ENCODE results near the gene KCMF1. TPM values are rescaled to one million over a fixed set of nuclear protein-coding genes. Genes with fewer than 3 reads are reported as not detected.

KCMF1 gene
- polyA plus RNA-seq, 4 donors = 40.7 to 57.6 (median 53.3) TPM

DNA sequence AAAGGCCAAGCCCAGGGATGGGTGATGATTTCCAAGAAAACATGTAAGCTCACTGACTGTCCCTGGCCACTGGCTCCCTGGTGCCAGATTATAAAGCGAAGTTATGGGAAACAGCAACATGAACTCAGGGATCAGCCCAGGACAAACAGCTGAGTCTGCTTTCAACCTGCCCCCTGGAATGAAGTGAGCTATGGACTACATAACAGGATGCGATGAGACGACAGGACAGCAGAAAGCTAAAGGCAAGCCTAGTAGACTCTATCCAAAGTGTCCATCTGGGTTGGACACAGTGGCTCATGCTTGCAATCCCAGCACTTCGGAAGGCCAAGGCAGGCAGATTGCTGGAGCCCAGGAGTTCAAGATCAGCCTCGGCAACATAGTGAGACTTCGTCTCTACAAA, 16.6 kb upstream of the KCMF1 start:
- no peak for DNase-seq (ENCODE audit: low read depth in 4 of 4, low spot score in 3 of 4)

DNA sequence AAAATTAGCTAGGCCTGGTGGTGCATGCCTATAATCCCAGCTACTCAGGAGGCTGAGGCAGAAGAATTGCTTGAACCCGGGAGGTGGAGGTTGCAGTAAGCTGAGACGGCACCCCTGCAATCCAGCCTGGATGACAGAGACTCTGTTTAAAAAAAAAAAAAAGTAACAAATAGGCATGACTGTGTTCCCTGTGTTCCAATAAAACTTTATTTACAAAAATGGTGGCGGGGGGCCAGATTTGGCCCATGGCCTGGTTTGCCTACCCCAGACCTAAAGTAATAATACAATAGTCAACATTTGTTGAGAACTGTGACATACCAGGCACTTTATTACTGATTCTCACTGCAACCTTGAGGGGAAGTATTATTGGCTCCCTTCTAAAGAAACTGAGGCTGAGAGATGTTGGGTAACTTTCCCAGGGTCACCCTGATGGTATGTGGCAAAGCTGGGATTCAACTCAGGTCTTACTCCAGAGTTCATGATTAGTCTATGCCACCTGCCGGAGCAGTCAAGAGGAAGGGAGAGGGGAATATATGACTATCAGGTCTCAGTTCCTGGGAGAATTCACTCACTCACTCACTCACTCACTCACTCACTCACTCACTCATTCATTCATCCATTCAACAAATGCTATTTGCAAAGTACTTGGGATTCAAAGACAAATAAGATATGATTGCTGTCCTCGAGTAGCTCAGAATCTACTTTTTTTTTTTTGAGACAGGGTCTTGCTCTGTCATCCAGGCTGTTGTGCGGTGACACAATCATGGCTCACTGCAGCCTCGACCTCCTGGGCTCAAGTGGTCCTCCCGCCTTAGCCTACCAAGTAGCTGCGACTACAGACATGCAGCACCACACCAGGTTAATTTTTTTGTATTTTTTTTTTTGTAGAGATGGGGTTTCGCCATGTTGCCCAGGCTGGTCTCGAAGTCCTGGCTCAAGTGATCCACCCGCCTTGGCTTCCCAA, 14.3 kb upstream of the KCMF1 start:
- DNase-seq (ENCODE audit: low read depth in 4 of 4, low spot score in 3 of 4) = no peak

- no peak for DNase-seq (ENCODE audit: low read depth in 4 of 4, low spot score in 3 of 4)
Observed at GRCh38 chr2:84957771-84958134, 13.2 kb upstream of the KCMF1 start.

DNA sequence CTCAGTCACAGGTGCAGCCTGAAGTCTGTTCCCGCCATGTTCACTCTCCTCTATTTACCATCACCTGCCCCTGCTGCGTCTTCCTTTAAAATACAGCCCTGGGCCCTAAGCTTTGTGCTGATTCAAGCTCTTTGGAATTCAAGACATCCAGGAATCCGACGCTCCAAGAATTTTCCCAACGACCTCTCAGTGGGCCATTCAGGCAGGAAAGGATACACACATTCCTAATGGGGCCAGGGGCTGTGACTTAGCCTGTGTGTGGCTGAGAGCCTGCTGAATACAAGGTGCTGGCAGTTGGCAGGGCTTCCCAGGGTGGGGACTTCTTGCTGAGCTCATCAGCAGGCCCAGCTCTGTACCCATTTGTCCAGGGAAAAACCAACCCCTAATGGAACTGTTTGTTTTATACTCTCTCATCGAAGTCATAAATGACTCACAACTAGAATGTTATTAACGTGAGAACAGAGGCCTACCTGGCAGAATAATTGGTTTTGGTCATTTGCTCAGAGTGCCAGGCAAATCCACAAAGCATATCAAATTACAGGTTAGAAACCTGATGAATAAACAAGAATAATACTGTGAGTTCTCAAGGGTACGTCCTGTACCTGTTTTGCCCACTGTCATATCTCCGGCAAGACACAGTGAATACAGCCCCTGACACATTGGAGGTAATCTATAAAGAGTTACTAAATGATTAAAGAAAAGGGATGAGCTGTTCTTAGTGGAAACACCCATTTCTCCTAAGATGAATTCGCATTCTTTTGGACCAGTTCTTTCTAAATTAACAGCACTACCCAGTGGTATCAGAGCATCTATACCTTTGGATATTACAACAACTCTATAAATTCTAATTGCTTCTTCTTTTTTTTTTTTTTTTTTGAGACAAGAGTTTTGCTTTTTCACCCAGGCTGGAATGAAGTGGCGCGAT, 12.6 kb upstream of the KCMF1 start:
- peak in 1 of 4 donors; percentile 27 for DNase-seq (ENCODE audit: low read depth in 4 of 4, low spot score in 3 of 4)

- DNase-seq (ENCODE audit: low read depth in 4 of 4, low spot score in 3 of 4) = no peak
Observed at GRCh38 chr2:84959095-84959565, 11.8 kb upstream of the KCMF1 start.

GRCh38 chr2:84959566-84960506, 11.1 kb upstream of the KCMF1 start:
- DNase-seq (ENCODE audit: low read depth in 4 of 4, low spot score in 3 of 4) = no peak

DNA sequence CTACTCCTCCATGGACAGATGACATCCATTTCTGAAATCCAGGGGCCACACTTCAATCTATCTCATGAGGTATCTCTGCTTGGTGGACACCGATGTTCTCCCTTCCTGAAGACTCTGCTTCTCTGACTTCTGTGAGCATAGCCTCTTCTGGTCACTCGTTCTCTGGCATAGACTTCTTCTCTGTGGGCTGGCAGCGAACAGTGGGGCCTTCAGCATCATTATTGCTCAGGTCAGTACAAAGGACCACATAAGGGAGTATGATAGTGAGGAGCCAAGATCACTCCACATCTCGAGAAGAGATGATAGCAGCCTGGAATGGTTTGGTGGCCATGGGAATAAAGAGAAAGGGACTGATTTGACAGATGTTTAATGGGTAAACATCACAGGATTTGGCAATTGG, 8.0 kb upstream of the KCMF1 start:
- no peak for DNase-seq (ENCODE audit: low read depth in 4 of 4, low spot score in 3 of 4)

DNA sequence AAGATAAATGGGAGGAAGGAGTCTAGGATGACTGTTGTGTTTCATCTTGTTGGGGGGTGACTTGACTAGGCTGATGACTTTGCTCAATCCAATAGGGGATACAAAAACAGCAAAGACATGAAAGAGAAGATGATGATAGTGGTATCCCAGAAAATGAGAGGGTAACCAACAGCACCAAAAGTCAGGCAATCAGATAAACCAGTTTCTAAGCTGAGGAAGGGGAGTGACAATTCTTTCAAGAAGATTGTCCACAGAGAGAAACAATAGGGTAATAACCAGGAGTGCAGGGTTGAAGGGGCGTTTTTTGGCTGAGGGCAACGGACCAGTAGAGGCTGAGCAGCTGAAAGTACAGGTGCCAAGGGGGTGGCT, 7.7 kb upstream of the KCMF1 start:
- DNase-seq (ENCODE audit: low read depth in 4 of 4, low spot score in 3 of 4) = no peak

DNA sequence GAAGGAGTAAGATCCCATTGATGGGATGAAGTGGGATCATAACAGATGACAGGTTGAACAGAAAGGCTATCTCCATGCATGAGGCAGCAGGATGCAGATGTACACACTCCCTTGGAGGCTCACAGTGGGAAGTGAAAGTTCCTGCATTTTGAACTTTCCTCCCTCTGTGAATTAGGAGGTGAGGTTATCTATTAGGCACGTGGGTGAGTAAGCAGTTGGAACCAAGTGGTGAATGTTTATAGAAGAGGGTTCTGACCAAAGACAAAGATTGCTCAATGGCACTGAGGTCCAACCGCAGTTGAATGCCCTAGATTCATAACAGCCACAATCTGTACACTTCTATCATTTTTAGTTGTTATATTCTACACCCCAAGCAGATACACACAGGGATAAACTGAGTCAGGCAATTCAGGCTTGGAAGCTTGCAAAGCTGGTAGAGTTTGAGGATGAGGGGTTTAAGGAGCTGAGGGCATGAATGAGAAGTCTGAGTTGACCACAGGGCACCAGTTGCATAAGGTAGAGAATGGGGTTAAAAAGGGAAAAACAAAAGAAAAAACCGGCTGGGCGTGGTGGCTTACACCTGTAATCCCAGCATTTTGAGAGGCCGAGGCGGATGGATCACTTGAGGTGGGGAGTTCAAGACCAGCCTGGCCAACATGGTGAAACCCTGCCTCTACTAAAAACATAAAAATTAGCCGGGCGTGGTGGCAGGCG, 7.1 kb upstream of the KCMF1 start:
- DNase-seq (ENCODE audit: low read depth in 4 of 4, low spot score in 3 of 4) = no peak

DNA sequence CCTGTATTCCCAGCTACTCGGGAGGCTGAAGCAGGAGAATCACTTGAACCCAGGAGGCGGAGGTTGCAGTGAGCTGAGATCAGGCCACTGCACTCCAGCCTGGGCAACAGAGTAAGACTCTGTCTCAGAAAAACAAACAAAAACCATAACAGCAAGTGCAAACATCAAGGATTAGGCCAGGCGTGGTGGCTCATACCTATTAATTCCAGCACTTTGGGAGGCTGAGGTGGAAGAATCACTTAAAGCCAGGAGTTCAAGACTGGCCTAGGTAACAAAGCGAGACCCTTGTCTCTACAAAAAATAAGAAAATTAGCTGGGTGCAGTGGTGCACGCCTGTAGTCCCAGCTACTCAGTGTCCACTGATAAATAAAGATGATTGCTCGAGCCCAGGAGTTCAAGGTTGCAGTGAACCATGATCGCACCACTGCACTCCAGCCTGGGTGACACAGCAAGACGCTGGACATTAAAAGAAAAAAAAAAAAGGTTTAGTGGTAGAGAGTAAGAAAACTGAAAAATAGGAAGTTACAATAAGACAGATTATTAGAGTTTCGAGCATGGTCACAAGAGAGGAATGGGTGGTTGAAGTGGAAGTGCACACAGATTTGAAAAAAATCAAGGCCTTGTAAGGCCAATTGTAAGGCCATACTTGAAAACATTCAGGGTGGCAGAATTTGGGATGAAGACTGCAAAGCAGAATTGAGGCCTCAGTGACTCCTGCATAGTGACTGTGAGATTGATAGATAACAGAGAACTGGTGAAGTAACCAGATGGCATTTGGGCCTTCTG, 6.4 kb upstream of the KCMF1 start:
- DNase-seq (ENCODE audit: low read depth in 4 of 4, low spot score in 3 of 4) = no peak

DNA sequence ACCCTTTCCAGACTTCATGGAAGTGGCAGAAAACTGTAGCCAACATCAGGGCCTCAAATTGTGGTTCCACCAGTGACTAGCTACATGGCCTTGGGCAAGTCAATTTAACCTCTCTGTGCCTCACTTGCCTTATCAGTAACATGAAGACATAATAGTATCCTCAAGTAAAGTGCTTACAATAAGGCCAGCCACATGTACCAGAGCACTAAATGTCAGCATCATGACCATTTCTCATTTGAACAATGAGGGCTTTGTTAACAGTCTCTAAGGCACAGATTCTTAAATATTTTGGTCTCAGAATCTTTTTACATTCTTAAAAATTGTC, 5.8 kb upstream of the KCMF1 start:
- DNase-seq (ENCODE audit: low read depth in 4 of 4, low spot score in 3 of 4) = no peak

DNA sequence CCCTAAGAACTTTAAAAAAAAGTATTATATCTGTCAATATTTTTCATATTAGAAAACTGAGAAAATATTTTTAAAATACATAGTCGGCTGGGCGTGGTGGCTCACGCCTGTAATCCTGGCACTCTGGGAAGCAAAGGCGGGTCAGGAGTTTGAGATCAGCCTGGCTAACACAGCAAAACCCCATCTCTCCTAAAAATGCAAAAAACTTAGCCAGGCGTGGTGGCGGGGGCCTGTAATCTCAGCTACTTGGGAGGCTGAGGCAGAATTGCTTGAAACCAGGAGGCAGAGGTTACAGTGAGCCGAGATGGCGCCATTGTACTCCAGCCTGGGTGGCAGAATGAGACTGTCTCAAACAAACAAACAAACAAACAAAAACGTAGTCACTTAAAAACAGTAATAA, 5.1 kb upstream of the KCMF1 start:
- DNase-seq (ENCODE audit: low read depth in 4 of 4, low spot score in 3 of 4) = no peak

GRCh38 chr2:84966731-84967130, 4.2 kb upstream of the KCMF1 start:
- DNase-seq (ENCODE audit: low read depth in 4 of 4, low spot score in 3 of 4) = no peak

- peak in 1 of 4 donors; percentile 24 for DNase-seq (ENCODE audit: low read depth in 4 of 4, low spot score in 3 of 4)
Observed at GRCh38 chr2:84969511-84970209, 1.3 kb upstream of the KCMF1 start.

DNA sequence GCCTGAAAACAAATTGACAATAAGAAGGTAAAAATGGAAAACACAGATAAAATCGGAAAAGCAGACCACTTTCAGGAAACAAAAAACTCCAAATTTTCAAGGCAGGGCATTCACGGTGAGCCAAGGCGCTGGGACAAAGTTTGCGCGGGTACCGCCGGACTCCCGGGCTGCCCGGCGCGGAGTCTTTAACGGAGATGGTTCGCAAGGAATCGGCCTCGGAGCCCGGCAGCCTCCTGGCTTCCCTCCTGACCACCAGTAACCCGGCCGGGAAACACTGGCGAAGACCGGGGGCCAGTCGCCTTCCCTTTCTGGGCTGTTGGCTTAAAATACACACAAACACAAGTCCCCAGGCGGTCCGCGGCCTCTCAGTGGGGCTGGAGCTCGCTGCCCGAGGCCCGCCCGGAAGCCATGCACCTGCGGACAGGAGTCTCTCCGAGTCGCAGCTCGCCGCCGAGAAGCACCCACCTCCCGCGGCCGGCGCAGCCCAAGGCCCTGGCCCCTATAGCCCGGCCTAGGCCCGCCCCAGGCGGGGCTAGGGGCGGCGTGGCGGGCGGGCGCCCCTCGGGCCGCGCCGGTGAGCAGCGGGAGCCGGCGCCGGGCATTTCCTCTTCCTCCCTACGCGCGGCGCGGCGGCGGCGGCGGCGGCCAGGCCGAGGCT, 622 bp upstream of the KCMF1 start:
- peak in 2 of 4 donors; percentile 27 to 35 for DNase-seq (ENCODE audit: low read depth in 4 of 4, low spot score in 3 of 4)

DNA sequence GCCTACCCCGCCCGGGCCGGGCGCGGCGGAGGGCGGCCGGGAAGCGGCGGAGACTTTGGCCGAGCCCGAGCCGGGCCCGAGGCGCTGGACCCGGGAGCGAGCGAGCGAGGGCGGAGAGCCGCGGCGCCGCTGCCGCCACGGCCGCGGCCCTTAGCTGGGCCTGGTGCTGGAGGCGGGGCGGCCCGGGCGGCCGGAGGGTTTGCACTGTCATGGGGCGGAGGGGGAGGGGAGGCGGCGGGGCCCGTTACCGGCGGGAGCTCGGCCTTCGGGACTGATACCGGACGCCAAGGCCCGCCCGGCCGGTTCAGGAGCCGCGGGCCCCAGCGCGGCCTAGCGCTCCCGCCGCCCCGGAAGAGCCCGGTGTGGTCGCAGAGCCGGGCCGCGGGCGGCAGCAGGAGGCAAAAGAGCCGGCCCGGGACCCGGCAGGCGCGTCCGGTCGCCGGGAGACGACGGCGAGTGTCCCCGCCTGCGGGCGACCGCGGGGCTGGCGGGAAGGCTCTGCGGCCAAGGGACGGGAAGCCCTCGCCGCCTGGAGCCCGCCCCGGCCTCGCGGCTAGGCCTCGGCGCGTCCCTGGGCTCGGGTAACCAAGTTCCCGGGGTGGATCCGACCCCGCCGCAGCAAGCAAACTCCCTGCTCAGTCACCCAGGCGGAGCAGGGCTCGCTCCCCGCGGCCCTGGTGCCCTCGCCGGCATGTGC, 697 bp downstream of the KCMF1 start:
- DNase-seq (ENCODE audit: low read depth in 4 of 4, low spot score in 3 of 4) = peak in 1 of 4 donors; percentile 22

- no peak for DNase-seq (ENCODE audit: low read depth in 4 of 4, low spot score in 3 of 4)
Observed at GRCh38 chr2:84972207-84972783, 1.3 kb downstream of the KCMF1 start.
